KMS-11 (cell line): ENCODE measurements around the gene GCM1.

Experiments
- H2AFZ ChIP-seq: fragments of 200-600 bp; sonication (generic); 2 replicates; pipeline ENCODE4 v1.6.1; 2016; ENCODE audit warnings: antibody characterized with exemption, mixed run types, low read depth
- H3K27ac ChIP-seq: fragments of 200-600 bp; sonication (generic); 2 replicates; pipeline ENCODE4 v1.6.1; 2016; ENCODE audit warnings: mild to moderate bottlenecking, mixed run types
- H3K27me3 ChIP-seq: fragments of 200-600 bp; sonication (generic); 2 replicates; pipeline ENCODE4 v1.6.1; 2017; ENCODE audit warnings: mild to moderate bottlenecking, low read depth, mixed run types, moderate library complexity; ENCODE audit not compliant: insufficient read depth
- H3K36me3 ChIP-seq: fragments of 200-600 bp; sonication (generic); 2 replicates; pipeline ENCODE4 v1.6.1; 2017; ENCODE audit warnings: mild to moderate bottlenecking, mixed run types; ENCODE audit not compliant: insufficient read depth
- H3K4me1 ChIP-seq: fragments of 200-600 bp; sonication (generic); 2 replicates; pipeline ENCODE4 v1.6.1; 2016; ENCODE audit warnings: mild to moderate bottlenecking, low read depth, mixed run types; ENCODE audit not compliant: poor library complexity, severe bottlenecking
- H3K4me2 ChIP-seq: fragments of 200-600 bp; sonication (generic); 2 replicates; pipeline ENCODE4 v1.7.0; 2016; ENCODE audit warnings: mild to moderate bottlenecking, mixed run types
- H3K4me3 ChIP-seq: fragments of 200-600 bp; sonication (generic); IDR thresholded peaks from 2 replicates; pipeline ENCODE4 v1.6.1; 2017; ENCODE audit warnings: low read depth, low read length, mixed read lengths; ENCODE audit not compliant: insufficient read depth
- H3K79me2 ChIP-seq: fragments of 200-600 bp; sonication (generic); 2 replicates; pipeline ENCODE4 v1.6.1; 2016; ENCODE audit warnings: low read depth, mixed run types; ENCODE audit not compliant: insufficient read depth
- H3K9ac ChIP-seq: fragments of 200-600 bp; sonication (generic); 2 replicates; pipeline ENCODE4 v1.6.1; 2016; ENCODE audit warnings: mild to moderate bottlenecking, mixed run types
- H4K20me1 ChIP-seq: fragments of 200-600 bp; sonication (generic); 2 replicates; pipeline ENCODE4 v1.6.1; 2016; ENCODE audit warnings: mild to moderate bottlenecking, mixed run types; ENCODE audit not compliant: insufficient read depth
- TF ChIP-seq, protein P1 (sequence below): fragments of 200-600 bp; sonication (generic); conservative IDR thresholded peaks from 2 replicates; pipeline ENCODE4 v1.6.1; 2017; ENCODE audit warnings: low read depth, mild to moderate bottlenecking, antibody characterized with exemption, low read length, moderate library complexity, mixed read lengths

GCM1 gene

DNA sequence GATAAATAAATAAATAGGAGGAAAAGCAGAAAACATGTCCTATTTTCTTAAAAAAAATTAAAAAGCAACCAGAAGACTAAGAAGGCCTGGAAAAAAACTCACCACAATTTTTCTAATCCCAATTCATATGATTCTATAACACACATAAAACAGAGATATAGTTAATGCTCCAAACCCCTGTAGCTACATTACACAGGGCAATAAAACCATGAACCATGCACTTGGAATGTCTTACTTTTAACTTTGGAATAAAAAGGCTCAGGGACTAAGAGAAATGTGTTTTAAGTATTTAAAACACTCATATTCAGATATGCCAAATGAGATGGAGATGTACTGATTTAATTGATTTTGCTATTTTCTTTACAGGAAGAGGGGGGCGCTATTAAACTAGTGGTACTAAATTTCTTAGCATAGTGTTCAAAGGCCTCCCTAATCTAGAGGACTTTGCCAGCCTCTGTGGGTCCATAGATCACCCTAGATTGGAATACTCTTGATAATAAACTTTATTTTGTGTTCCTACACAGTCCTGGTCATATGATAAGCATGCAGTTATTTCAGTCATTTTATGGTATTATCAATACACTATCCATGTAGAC lies 30.3 kb upstream of the GCM1 start:
- no peak overlapping the region for H3K4me3 ChIP-seq
- TF ChIP-seq, protein P1, sequence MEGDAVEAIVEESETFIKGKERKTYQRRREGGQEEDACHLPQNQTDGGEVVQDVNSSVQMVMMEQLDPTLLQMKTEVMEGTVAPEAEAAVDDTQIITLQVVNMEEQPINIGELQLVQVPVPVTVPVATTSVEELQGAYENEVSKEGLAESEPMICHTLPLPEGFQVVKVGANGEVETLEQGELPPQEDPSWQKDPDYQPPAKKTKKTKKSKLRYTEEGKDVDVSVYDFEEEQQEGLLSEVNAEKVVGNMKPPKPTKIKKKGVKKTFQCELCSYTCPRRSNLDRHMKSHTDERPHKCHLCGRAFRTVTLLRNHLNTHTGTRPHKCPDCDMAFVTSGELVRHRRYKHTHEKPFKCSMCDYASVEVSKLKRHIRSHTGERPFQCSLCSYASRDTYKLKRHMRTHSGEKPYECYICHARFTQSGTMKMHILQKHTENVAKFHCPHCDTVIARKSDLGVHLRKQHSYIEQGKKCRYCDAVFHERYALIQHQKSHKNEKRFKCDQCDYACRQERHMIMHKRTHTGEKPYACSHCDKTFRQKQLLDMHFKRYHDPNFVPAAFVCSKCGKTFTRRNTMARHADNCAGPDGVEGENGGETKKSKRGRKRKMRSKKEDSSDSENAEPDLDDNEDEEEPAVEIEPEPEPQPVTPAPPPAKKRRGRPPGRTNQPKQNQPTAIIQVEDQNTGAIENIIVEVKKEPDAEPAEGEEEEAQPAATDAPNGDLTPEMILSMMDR, result no peak
- no peaks in the 10 kb centered on the region for H4K20me1 ChIP-seq
- H3K27me3 ChIP-seq, result no peaks in the 10 kb centered on the region
- H3K27ac ChIP-seq, result no peak overlapping the region
- H3K36me3 ChIP-seq, result no peaks in the 10 kb centered on the region
- no peaks in the 10 kb centered on the region for H3K4me1 ChIP-seq
- no peak overlapping the region for H3K4me2 ChIP-seq
- H2AFZ ChIP-seq, result no peak overlapping the region
- H3K9ac ChIP-seq, result no peak overlapping the region
- H3K79me2 ChIP-seq, result no peaks in the 10 kb centered on the region

- H2AFZ ChIP-seq, result no peak overlapping the region
- TF ChIP-seq, protein P1, result no peak
- H3K4me1 ChIP-seq, result no peaks in the 10 kb centered on the region
- H3K27ac ChIP-seq, result no peak overlapping the region
- no peaks in the 10 kb centered on the region for H3K79me2 ChIP-seq
- H4K20me1 ChIP-seq, result no peaks in the 10 kb centered on the region
- no peak overlapping the region for H3K4me2 ChIP-seq
- no peaks in the 10 kb centered on the region for H3K36me3 ChIP-seq
- no peaks in the 10 kb centered on the region for H3K27me3 ChIP-seq
- no peak overlapping the region for H3K9ac ChIP-seq
- no peak overlapping the region for H3K4me3 ChIP-seq
Observed at GRCh38 chr6:53175027-53175426, 26.4 kb upstream of the GCM1 start.

GRCh38 chr6:53172468-53172803 lies 23.8 kb upstream of the GCM1 start:
- H2AFZ ChIP-seq, result no peak overlapping the region
- TF ChIP-seq, protein P1, result no peak

GRCh38 chr6:53171605-53172467 lies 23.2 kb upstream of the GCM1 start:
- Histone ChIP-seq H3K27ac (no peak overlapping the region), H3K9ac (no peak overlapping the region), H3K4me3 (no peak overlapping the region), H3K79me2 (no peaks in the 10 kb centered on the region), H3K27me3 (no peaks in the 10 kb centered on the region), H3K4me1 (no peaks in the 10 kb centered on the region), H4K20me1 (no peaks in the 10 kb centered on the region), H3K36me3 (no peaks in the 10 kb centered on the region), H3K4me2 (no peak overlapping the region), H2AFZ (no peak overlapping the region)
- TF ChIP-seq, protein P1, result peak; percentile 99

More at GRCh38 chr6:53172468-53172803, 23.8 kb upstream of the GCM1 start:
- no peaks in the 10 kb centered on the region for H3K36me3 ChIP-seq
- H3K27me3 ChIP-seq, result no peaks in the 10 kb centered on the region
- H3K9ac ChIP-seq, result no peak overlapping the region
- H3K79me2 ChIP-seq, result no peaks in the 10 kb centered on the region
- H3K4me3 ChIP-seq, result no peak overlapping the region
- H3K4me1 ChIP-seq, result no peaks in the 10 kb centered on the region
- H4K20me1 ChIP-seq, result no peaks in the 10 kb centered on the region
- H3K4me2 ChIP-seq, result no peak overlapping the region
- H3K27ac ChIP-seq, result no peak overlapping the region
